Panc1 (cell line): ENCODE data around the gene ASB2.

Experiments used
- CTCF ChIP-seq: fragments of 450-650 bp; IDR thresholded peaks from 2 replicates; pipeline ENCODE4 v1.5.1; 2017; ENCODE audit warnings: mild to moderate bottlenecking
- POLR2AphosphoS5 ChIP-seq: IDR thresholded peaks from 2 replicates; pipeline ENCODE4 v1.6.1; 2012; ENCODE audit warnings: mild to moderate bottlenecking, low read depth, low read length, moderate library complexity
- SIN3A ChIP-seq: IDR thresholded peaks from 2 replicates; pipeline ENCODE4 v1.6.1; 2012; ENCODE audit warnings: low read depth, mild to moderate bottlenecking, low read length, moderate library complexity, borderline replicate concordance; ENCODE audit not compliant: insufficient read depth

- no peak for TF ChIP-seq POLR2AphosphoS5
- TF ChIP-seq CTCF, result no peak
- TF ChIP-seq SIN3A, result no peak
Measured at GRCh38 chr14:93999573-93999972, 23.2 kb upstream of the ASB2 start.
